ENCODE results near the gene PIP5K1A. TPM values are rescaled to one million over a fixed set of nuclear protein-coding genes. Genes with fewer than 3 reads are reported as not detected.
A peak's percentile ranks its signal among the peaks of the same experiment; 100 is the strongest.

Gene PIP5K1A
- total RNA-seq, 1 donor from 2014 or later, result 95.5 TPM

GRCh38 chr1:151255381-151255780, 57.0 kb downstream of the PIP5K1A start:
- Mint-ChIP-seq H3K27ac (peak overlapping the region; percentile 93), H3K4me3 (ENCODE audit: low read depth) (peak overlapping the region; percentile 80), H3K27me3 (no peaks in the 10 kb centered on the region), H3K36me3 (ENCODE audit: insufficient read depth) (peaks cover 4% of the 10 kb centered on the region), H3K4me1 (ENCODE audit: low read depth) (peaks cover 15% of the 10 kb centered on the region), H3K9me3 (ENCODE audit: low read depth) (no peaks in the 10 kb centered on the region)
- no peak for DNase-seq (ENCODE audit: low spot score, unreplicated experiment)
- no peak for TF ChIP-seq CTCF (IDR thresholded peaks at IDR 0.05; ENCODE audit: unreplicated experiment)

GRCh38 chr1:151259351-151259750, 61.0 kb downstream of the PIP5K1A start:
- Mint-ChIP-seq H3K4me3 (ENCODE audit: low read depth) (no peak overlapping the region), H3K27ac (no peak overlapping the region), H3K9me3 (ENCODE audit: low read depth) (no peaks in the 10 kb centered on the region), H3K4me1 (ENCODE audit: low read depth) (peaks cover 13% of the 10 kb centered on the region), H3K36me3 (ENCODE audit: insufficient read depth) (peaks cover 6% of the 10 kb centered on the region), H3K27me3 (no peaks in the 10 kb centered on the region)
- TF ChIP-seq CTCF (IDR thresholded peaks at IDR 0.05; ENCODE audit: unreplicated experiment), result no peak
- no peak for DNase-seq (ENCODE audit: low spot score, unreplicated experiment)

GRCh38 chr1:151265446-151266236, 67.3 kb downstream of the PIP5K1A start:
- H3K27me3 Mint-ChIP-seq, result no peaks in the 10 kb centered on the region
- DNase-seq (ENCODE audit: low spot score, unreplicated experiment), result no peak
- H3K9me3 Mint-ChIP-seq (ENCODE audit: low read depth), result no peaks in the 10 kb centered on the region
- H3K4me3 Mint-ChIP-seq (ENCODE audit: low read depth), result no peak overlapping the region
- peaks cover 30% of the 10 kb centered on the region for H3K36me3 Mint-ChIP-seq (ENCODE audit: insufficient read depth)
- no peaks in the 10 kb centered on the region for H3K4me1 Mint-ChIP-seq (ENCODE audit: low read depth)
- no peak overlapping the region for H3K27ac Mint-ChIP-seq
- TF ChIP-seq CTCF (IDR thresholded peaks at IDR 0.05; ENCODE audit: unreplicated experiment), result no peak

- H3K9me3 Mint-ChIP-seq (ENCODE audit: low read depth), result no peaks in the 10 kb centered on the region
- no peak overlapping the region for H3K4me3 Mint-ChIP-seq (ENCODE audit: low read depth)
- no peak for DNase-seq (ENCODE audit: low spot score, unreplicated experiment)
- peaks cover 31% of the 10 kb centered on the region for H3K36me3 Mint-ChIP-seq (ENCODE audit: insufficient read depth)
- H3K27me3 Mint-ChIP-seq, result no peaks in the 10 kb centered on the region
- no peaks in the 10 kb centered on the region for H3K4me1 Mint-ChIP-seq (ENCODE audit: low read depth)
- no peak for TF ChIP-seq CTCF (IDR thresholded peaks at IDR 0.05; ENCODE audit: unreplicated experiment)
- no peak overlapping the region for H3K27ac Mint-ChIP-seq
Observed at GRCh38 chr1:151266315-151266714, 68.0 kb downstream of the PIP5K1A start.

GRCh38 chr1:151266821-151267220, 68.5 kb downstream of the PIP5K1A start:
- Mint-ChIP-seq H3K9me3 (ENCODE audit: low read depth) (no peaks in the 10 kb centered on the region), H3K27me3 (no peaks in the 10 kb centered on the region)

More at GRCh38 chr1:151266821-151267220, 68.5 kb downstream of the PIP5K1A start:
- H3K36me3 Mint-ChIP-seq (ENCODE audit: insufficient read depth), result peaks cover 34% of the 10 kb centered on the region
- no peak for DNase-seq (ENCODE audit: low spot score, unreplicated experiment)
- H3K4me1 Mint-ChIP-seq (ENCODE audit: low read depth), result no peaks in the 10 kb centered on the region
- no peak for TF ChIP-seq CTCF (IDR thresholded peaks at IDR 0.05; ENCODE audit: unreplicated experiment)
- H3K27ac Mint-ChIP-seq, result no peak overlapping the region
- H3K4me3 Mint-ChIP-seq (ENCODE audit: low read depth), result no peak overlapping the region
